ENCODE measurements around the gene IMMP2L.

IMMP2L gene

GRCh38 chr7:110774071-110774470 is 788.2 kb downstream of the IMMP2L start:
- Mint-ChIP-seq H3K9me3 (no peaks in the 10 kb centered on the region), H3K4me1 (no peaks in the 10 kb centered on the region), H3K36me3 (peaks cover 3% of the 10 kb centered on the region), H3K27me3 (no peaks in the 10 kb centered on the region), H3K27ac (no peak overlapping the region), H3K4me3 (no peak overlapping the region)
- no peak for DNase-seq (ENCODE audit: low spot score in 2 of 2)
- no peak for ATAC-seq (ENCODE audit: low read depth)

GRCh38 chr7:110772615-110773014 is 789.7 kb downstream of the IMMP2L start:
- no peaks in the 10 kb centered on the region for H3K27me3 Mint-ChIP-seq
- DNase-seq (ENCODE audit: low spot score in 2 of 2) (no peak), ATAC-seq (ENCODE audit: low read depth) (no peak)
- peaks cover 3% of the 10 kb centered on the region for H3K36me3 Mint-ChIP-seq
- H3K4me3 Mint-ChIP-seq, result no peak overlapping the region
- no peaks in the 10 kb centered on the region for H3K4me1 Mint-ChIP-seq
- H3K27ac Mint-ChIP-seq, result no peak overlapping the region
- no peaks in the 10 kb centered on the region for H3K9me3 Mint-ChIP-seq

GRCh38 chr7:110771717-110772116 is 790.6 kb downstream of the IMMP2L start:
- Mint-ChIP-seq H3K4me3 (no peak overlapping the region), H3K9me3 (no peaks in the 10 kb centered on the region), H3K4me1 (no peaks in the 10 kb centered on the region), H3K36me3 (peaks cover 1% of the 10 kb centered on the region), H3K27me3 (no peaks in the 10 kb centered on the region), H3K27ac (no peak overlapping the region)
- no peak for DNase-seq (ENCODE audit: low spot score in 2 of 2)
- ATAC-seq (ENCODE audit: low read depth), result no peak

- ATAC-seq (ENCODE audit: low read depth), result no peak
- Mint-ChIP-seq H3K4me3 (no peak overlapping the region), H3K27me3 (no peaks in the 10 kb centered on the region), H3K36me3 (no peaks in the 10 kb centered on the region), H3K27ac (no peak overlapping the region), H3K9me3 (no peaks in the 10 kb centered on the region), H3K4me1 (no peaks in the 10 kb centered on the region)
- no peak for DNase-seq (ENCODE audit: low spot score in 2 of 2)
Measured at GRCh38 chr7:110767550-110768110, 794.7 kb downstream of the IMMP2L start.

GRCh38 chr7:110766864-110767263 is 795.4 kb downstream of the IMMP2L start:
- Mint-ChIP-seq H3K9me3 (no peaks in the 10 kb centered on the region), H3K36me3 (no peaks in the 10 kb centered on the region), H3K4me3 (no peak overlapping the region), H3K27ac (no peak overlapping the region), H3K4me1 (no peaks in the 10 kb centered on the region), H3K27me3 (no peaks in the 10 kb centered on the region)
- ATAC-seq (ENCODE audit: low read depth), result no peak
- no peak for DNase-seq (ENCODE audit: low spot score in 2 of 2)

- Mint-ChIP-seq H3K36me3 (no peaks in the 10 kb centered on the region), H3K4me1 (no peaks in the 10 kb centered on the region), H3K4me3 (no peak overlapping the region), H3K27ac (no peak overlapping the region), H3K9me3 (no peaks in the 10 kb centered on the region), H3K27me3 (no peaks in the 10 kb centered on the region)
- no peak for ATAC-seq (ENCODE audit: low read depth)
- DNase-seq (ENCODE audit: low spot score in 2 of 2), result no peak
Measured at GRCh38 chr7:110764852-110765251, 797.4 kb downstream of the IMMP2L start.

GRCh38 chr7:110762546-110763225 is 799.6 kb downstream of the IMMP2L start:
- no peaks in the 10 kb centered on the region for H3K36me3 Mint-ChIP-seq
- no peak for ATAC-seq (ENCODE audit: low read depth)
- H3K4me3 Mint-ChIP-seq, result no peak overlapping the region
- H3K27me3 Mint-ChIP-seq, result no peaks in the 10 kb centered on the region
- DNase-seq (ENCODE audit: low spot score in 2 of 2), result no peak
- H3K4me1 Mint-ChIP-seq, result no peaks in the 10 kb centered on the region
- no peaks in the 10 kb centered on the region for H3K9me3 Mint-ChIP-seq
- H3K27ac Mint-ChIP-seq, result no peak overlapping the region

- no peaks in the 10 kb centered on the region for H3K9me3 Mint-ChIP-seq
- H3K27me3 Mint-ChIP-seq, result no peaks in the 10 kb centered on the region
- no peak overlapping the region for H3K27ac Mint-ChIP-seq
- no peak overlapping the region for H3K4me3 Mint-ChIP-seq
- H3K4me1 Mint-ChIP-seq, result no peaks in the 10 kb centered on the region
- DNase-seq (ENCODE audit: low spot score in 2 of 2) (no peak), ATAC-seq (ENCODE audit: low read depth) (no peak)
- no peaks in the 10 kb centered on the region for H3K36me3 Mint-ChIP-seq
Measured at GRCh38 chr7:110760341-110760740, 802.0 kb downstream of the IMMP2L start.

- no peaks in the 10 kb centered on the region for H3K36me3 Mint-ChIP-seq
- no peaks in the 10 kb centered on the region for H3K9me3 Mint-ChIP-seq
- no peak overlapping the region for H3K4me3 Mint-ChIP-seq
- no peak overlapping the region for H3K27ac Mint-ChIP-seq
- ATAC-seq (ENCODE audit: low read depth) (no peak), DNase-seq (ENCODE audit: low spot score in 2 of 2) (no peak)
- H3K4me1 Mint-ChIP-seq, result no peaks in the 10 kb centered on the region
- H3K27me3 Mint-ChIP-seq, result no peaks in the 10 kb centered on the region
Measured at GRCh38 chr7:110759069-110759468, 803.2 kb downstream of the IMMP2L start.

GRCh38 chr7:110754649-110755048 is 807.6 kb downstream of the IMMP2L start:
- Mint-ChIP-seq H3K4me1 (no peaks in the 10 kb centered on the region), H3K36me3 (no peaks in the 10 kb centered on the region), H3K4me3 (no peak overlapping the region), H3K9me3 (no peaks in the 10 kb centered on the region), H3K27me3 (no peaks in the 10 kb centered on the region), H3K27ac (no peak overlapping the region)
- DNase-seq (ENCODE audit: low spot score in 2 of 2) (no peak), ATAC-seq (ENCODE audit: low read depth) (no peak)

GRCh38 chr7:110750931-110751605 is 811.2 kb downstream of the IMMP2L start:
- DNase-seq (ENCODE audit: low spot score in 2 of 2), result no peak
- Mint-ChIP-seq H3K4me3 (no peak overlapping the region), H3K36me3 (peaks cover 13% of the 10 kb centered on the region), H3K27me3 (no peaks in the 10 kb centered on the region), H3K9me3 (peaks cover 16% of the 10 kb centered on the region), H3K27ac (no peak overlapping the region), H3K4me1 (no peaks in the 10 kb centered on the region)
- no peak for ATAC-seq (ENCODE audit: low read depth)

- Mint-ChIP-seq H3K9me3 (no peaks in the 10 kb centered on the region), H3K27me3 (no peaks in the 10 kb centered on the region), H3K36me3 (peaks cover 4% of the 10 kb centered on the region), H3K4me1 (no peaks in the 10 kb centered on the region), H3K4me3 (no peak overlapping the region), H3K27ac (no peak overlapping the region)
- ATAC-seq (ENCODE audit: low read depth) (no peak), DNase-seq (ENCODE audit: low spot score in 2 of 2) (no peak)
Measured at GRCh38 chr7:110733221-110733620, 829.1 kb downstream of the IMMP2L start.

GRCh38 chr7:110724811-110725210 is 837.5 kb downstream of the IMMP2L start:
- Mint-ChIP-seq H3K4me1 (no peaks in the 10 kb centered on the region), H3K27ac (no peak overlapping the region), H3K4me3 (no peak overlapping the region), H3K9me3 (peaks cover 2% of the 10 kb centered on the region), H3K27me3 (no peaks in the 10 kb centered on the region), H3K36me3 (peaks cover 6% of the 10 kb centered on the region)
- ATAC-seq (ENCODE audit: low read depth) (no peak), DNase-seq (ENCODE audit: low spot score in 2 of 2) (no peak)

GRCh38 chr7:110721395-110721794 is 840.9 kb downstream of the IMMP2L start:
- Mint-ChIP-seq H3K4me1 (no peaks in the 10 kb centered on the region), H3K27ac (no peak overlapping the region), H3K27me3 (no peaks in the 10 kb centered on the region), H3K4me3 (no peak overlapping the region), H3K36me3 (peaks cover 17% of the 10 kb centered on the region), H3K9me3 (peaks cover 4% of the 10 kb centered on the region)
- no peak for DNase-seq (ENCODE audit: low spot score in 2 of 2)
- ATAC-seq (ENCODE audit: low read depth), result no peak

GRCh38 chr7:110720626-110721025 is 841.7 kb downstream of the IMMP2L start:
- H3K4me1 Mint-ChIP-seq, result no peaks in the 10 kb centered on the region
- H3K27ac Mint-ChIP-seq, result no peak overlapping the region
- peaks cover 17% of the 10 kb centered on the region for H3K36me3 Mint-ChIP-seq
- H3K4me3 Mint-ChIP-seq, result no peak overlapping the region
- ATAC-seq (ENCODE audit: low read depth) (no peak), DNase-seq (ENCODE audit: low spot score in 2 of 2) (no peak)
- H3K27me3 Mint-ChIP-seq, result no peaks in the 10 kb centered on the region
- H3K9me3 Mint-ChIP-seq, result peaks cover 4% of the 10 kb centered on the region
